Stimulated activated CD8-positive, alpha-beta memory T cell treated with anti-CD3 and anti-CD28 coated beads, Interleukin-15, amount 100 ng/mL, for 1 hour (primary cell): ENCODE measurements around the gene PSME2.
A peak's percentile ranks its signal among the peaks of the same experiment; 100 is the strongest.
"Not testable (repeated sequence)": the region's sequence is repeated elsewhere in the genome, so short reads cannot be mapped to it uniquely, and the experiment has no call there.

Source experiments
- DNase-seq: peaks from one replicate; pipeline ENCODE4 v3.0.0-alpha.2; 2020; ENCODE audit warnings: low read depth

Gene PSME2

DNA sequence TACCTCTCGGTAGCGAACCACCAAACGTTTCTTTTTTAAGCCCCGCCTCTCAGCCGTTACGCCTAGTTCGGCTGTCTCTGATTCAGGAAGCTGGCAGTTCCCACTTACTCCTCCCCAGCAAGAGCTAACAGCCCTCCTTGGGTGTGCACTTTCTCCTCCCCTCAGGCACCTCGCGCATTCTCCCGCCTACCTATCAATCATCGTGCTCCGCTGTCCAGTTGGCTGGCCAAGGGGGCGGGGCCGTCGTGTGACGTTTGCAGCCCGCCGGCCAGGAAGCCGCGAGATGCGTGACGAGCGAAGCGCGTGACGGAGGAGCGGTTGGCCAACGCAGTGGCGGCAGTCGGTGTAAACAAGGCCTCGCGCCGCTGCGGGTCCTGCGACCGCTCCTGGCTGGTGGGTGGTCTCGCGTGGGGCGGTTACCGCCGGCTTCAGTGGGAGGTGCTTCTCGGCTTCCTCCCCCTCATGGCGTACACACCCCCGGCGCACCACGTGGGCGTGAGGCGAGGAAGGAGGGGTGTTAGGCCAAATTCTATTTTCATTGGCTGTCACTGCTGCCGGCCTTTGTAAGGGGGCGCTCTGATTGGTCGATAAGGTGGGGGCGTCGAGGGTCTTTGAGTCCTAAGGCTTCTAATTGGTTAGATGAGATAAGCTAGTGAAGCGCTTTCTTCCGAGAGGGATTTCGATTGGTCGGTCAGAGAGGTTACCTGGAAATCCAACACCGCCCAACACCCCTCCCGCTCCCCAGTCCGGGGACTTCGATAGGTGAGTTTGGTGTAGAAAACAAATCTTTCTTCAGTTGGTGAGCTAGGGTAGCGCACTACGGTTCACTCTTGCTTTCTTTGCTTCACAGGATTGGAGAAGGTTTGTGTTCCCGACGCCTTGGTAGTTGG is 31.6 kb downstream of the PSME2 start, which contains the start of the genes DCAF11 and NRL:
Gene DCAF11, plus strand, starts transcription at position 246 of the 890 bp plus-strand sequence. CDS start 818 bp downstream, outside the sequence.
Gene NRL, minus strand, starts transcription at position 418 of the 890 bp plus-strand sequence. CDS start 32,101 bp downstream, outside the sequence.
- peak; percentile 94 for DNase-seq

DNA sequence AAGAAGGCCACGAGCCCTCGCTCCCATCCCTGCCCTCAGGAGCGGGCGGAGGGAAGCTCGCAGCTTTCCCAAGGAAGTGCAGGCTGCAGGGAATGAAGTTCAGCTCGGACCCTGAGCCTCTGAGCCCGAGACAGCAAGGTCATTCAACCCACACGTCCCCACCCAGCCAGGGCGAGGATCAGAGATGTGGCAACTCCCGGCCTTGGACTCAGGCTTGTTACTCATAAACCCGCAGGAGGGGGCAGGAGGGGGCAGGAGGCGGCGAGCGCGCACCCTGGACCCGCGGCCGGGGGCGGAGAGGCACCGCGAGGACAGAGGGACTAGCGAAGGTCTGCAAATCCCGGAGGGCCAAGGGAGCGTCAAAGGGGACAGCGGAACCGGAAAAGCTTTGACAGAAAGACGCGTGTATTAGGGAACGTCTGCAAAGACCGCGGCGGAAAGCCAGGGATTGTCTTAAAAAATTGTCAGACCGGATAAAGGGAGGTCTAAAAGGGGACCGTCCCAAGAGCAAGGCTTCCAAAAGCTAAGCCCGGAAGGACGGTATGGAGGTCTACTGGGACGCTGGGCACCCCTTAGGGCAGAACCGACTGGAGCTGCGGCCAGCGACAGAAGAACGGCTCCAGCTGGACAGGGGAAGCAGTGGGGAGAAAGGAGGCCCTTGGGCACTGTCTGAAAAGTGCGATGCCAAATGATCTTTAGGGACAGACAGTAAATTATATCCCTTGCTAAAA is 32.4 kb downstream of the PSME2 start:
- DNase-seq = peak; percentile 52

DNA sequence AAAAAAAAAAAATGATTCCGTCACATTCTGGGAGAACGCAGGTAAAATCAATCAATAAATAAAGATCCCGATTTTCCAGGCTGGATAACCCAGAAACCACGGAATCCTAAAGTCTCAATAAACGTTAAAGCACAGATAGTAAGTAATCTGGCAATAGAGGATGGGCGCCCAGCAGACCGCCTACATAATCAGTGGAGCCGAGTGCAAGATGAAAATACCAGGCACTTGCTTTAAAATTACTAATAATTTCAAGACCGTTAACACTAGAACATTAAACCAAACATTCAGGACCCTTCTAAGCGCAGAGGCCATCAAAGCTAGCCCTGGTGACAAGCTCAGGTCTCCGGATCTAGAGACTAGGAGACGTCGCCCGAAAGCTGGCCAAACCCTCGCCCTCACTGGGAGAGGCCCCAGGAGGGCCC is 33.0 kb downstream of the PSME2 start:
- no peak for DNase-seq

GRCh38 chr14:24110523-24110922 is 35.9 kb downstream of the PSME2 start:
- DNase-seq = no peak

- no peak for DNase-seq
Observed at GRCh38 chr14:24110060-24110459, 36.4 kb downstream of the PSME2 start.

DNA sequence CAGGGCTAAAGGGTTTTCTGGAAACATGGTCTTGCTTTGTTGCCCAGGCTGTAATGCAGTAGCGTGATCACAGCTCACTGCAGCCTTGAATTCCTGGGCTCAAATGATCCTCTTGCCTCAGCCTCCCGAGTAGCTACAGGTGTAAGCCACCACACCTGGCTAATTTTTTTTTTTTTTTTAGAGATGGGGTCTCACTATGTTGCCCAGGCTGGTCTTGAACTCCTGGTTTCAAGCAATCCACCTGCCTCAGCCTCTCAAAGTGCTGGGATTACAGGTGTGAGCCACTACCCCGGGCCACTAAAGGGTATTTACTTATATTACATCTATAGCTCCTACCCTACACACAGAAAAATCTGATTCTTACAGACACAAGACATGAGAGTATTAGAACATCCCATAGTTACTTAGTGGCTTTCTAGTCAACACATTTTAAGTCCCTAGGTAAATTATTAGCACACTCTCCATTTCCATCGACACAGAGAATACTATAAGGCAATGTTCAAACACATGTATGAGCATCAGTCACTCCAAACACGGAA is 38.0 kb downstream of the PSME2 start:
- no peak for DNase-seq

DNA sequence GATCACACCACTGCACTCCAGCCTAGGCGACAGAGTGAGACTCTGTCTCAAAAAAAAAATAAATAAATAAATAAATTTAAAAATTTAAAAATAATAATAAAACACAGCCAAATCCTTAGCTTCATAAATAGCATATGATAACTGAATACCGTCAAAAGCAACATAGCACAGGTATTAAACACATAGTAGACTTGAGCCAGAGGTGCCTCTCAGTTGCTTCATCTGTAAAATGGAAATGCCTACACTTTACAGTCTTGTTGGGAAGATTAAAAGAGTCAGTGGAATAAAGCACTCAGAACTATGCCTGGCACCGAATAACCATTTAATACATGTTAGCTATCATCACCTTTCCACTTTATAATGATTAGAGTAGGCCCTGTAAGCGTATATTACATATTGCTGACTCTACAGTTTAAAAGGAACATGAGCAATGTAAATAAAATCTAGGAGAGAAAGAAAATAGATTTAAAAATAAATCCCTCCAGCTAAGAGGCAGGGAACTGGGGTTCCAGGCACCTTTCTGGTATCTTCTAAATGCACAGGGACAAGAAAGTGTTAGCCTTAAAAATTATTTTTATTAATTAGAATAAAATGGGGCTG is 39.6 kb downstream of the PSME2 start:
- no peak for DNase-seq

DNA sequence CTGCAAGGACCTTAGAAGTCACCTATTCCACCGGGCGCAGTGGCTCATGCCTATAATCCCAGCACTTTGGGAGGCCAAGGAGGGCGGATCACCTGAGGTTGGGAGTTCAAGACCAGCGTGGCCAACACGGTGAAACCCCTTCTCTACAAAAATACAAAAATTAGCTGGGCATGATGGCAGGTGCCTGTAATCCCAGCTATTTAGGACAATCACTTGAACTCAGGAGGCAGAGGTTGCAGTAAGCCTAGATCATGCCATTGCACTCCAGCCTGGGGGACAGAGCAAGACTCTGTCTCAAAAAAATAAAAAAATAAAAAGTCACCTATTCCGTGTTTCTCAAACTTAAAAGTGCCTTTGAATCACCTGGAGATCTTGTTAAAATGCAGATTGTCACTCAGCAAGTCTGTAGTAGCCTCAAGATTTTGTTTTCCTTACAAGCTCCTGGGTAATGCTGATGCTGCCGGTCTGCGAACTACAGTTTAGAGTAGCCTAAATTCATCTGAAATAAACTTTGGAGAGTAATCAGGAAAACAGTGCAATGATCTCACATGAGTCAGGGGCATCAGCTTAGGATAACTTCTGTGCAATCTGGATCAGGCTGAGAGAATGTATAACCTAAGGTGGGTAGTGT is 40.7 kb downstream of the PSME2 start:
- not testable (repeated sequence) for DNase-seq

- no peak for DNase-seq
Observed at GRCh38 chr14:24103451-24103850, 43.0 kb downstream of the PSME2 start.

DNA sequence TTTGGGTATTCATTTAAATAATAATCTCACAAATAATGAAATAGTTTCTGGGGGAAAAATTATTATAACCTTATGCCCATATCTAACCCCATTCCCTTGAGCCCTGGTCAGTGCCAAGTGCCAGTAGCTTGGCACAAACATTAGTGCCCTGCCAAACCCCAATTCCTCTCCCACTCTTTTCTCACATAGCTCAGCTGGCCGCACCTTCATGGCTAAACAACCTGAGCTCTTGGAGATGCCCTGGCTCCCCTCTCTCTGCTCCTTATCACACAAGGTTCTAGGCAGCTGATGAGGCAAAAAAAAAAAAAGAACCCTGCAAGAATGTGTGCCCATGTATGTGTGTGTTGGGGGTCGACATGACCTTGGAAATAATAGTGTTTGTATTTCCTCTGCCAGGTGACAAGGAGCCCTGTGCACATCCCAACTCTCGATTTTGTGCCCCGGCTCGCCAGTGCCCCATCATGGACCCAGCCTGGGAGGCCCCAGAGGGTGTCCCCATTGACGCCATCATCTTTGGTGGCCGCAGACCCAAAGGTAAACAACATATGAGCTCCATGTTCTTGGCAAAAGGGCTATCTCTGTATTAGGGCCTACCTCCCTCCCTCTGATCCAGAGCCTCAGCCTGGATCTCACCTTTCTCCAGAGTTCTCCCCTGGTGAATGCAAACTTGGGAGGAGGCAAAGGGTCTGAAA is 43.9 kb downstream of the PSME2 start:
- no peak for DNase-seq

DNA sequence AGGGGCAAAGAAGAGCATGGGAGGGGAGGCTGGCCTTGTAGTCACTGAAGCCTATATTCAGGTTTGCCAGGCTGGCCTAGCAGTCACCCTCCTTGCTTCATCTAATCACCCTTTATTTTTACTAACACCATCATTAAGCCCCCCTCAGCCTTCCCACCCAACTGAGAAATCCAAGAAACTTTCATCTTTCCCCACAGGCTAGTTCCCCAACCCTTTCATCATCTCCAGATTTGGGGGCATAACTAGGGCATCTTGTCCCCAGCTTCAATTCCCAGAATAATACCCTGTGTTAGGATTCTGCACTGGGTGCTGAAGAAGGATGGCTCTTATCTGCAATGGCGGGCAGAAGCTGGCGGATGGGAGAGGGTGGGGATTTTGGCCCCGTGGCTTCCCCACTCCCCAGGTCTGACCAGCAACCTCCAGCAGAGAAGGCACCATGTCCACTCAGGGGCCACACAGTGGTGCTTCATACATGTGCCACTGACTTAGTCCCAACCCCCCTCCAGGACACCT is 45.4 kb downstream of the PSME2 start:
- no peak for DNase-seq

GRCh38 chr14:24100197-24100981 is 46.0 kb downstream of the PSME2 start:
- no peak for DNase-seq

GRCh38 chr14:24098927-24099813 is 47.2 kb downstream of the PSME2 start:
- DNase-seq = no peak

DNA sequence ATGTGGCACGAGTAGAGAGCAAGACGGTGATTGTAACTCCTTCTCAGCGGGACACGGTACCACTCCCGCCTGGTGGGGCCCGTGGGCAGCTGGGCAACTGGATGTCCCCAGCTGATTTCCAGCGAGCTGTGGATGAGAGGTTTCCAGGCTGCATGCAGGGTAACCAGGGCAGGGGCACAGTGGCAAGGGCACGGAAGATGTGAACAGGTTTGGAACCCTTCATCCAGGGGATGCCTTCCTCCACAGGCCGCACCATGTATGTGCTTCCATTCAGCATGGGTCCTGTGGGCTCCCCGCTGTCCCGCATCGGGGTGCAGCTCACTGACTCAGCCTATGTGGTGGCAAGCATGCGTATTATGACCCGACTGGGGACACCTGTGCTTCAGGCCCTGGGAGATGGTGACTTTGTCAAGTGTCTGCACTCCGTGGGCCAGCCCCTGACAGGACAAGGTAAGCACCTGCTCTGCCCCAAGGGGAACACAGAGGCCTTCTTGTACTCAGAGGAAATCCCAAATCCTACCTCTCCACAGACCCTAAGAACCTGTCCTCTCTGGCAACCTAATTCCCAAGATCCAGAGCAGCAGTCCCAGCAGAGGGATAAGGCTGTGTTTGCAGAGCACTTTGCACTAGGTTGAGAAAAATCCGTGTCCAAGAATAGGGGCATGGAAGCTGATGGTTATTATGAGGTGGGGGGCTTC is 48.0 kb downstream of the PSME2 start:
- no peak for DNase-seq

DNA sequence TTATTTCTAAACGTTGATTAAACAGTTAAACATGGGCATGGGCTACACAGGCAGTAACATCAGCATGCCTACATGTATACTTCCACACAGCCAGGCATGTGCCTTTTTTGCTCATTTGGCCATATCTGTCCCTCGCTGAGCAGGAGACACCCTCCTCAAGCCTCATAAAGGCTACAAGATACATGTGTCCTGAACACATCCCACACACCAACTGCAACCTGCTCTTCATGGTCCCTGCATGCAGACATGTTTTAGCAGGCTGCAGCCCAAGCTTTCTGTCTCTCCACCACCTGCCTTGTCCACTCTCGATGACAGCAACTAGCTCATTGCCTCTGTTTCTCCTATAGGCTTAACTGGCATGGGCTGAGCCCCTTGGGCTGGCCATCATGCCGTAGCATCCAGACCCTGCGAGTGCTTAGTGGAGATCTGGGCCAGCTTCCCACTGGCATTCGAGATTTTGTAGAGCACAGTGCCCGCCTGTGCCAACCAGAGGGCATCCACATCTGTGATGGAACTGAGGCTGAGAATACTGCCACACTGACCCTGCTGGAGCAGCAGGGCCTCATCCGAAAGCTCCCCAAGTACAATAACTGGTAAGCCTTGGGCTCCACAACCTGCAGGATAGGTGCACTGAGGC is 49.7 kb downstream of the PSME2 start:
- DNase-seq = no peak

DNA sequence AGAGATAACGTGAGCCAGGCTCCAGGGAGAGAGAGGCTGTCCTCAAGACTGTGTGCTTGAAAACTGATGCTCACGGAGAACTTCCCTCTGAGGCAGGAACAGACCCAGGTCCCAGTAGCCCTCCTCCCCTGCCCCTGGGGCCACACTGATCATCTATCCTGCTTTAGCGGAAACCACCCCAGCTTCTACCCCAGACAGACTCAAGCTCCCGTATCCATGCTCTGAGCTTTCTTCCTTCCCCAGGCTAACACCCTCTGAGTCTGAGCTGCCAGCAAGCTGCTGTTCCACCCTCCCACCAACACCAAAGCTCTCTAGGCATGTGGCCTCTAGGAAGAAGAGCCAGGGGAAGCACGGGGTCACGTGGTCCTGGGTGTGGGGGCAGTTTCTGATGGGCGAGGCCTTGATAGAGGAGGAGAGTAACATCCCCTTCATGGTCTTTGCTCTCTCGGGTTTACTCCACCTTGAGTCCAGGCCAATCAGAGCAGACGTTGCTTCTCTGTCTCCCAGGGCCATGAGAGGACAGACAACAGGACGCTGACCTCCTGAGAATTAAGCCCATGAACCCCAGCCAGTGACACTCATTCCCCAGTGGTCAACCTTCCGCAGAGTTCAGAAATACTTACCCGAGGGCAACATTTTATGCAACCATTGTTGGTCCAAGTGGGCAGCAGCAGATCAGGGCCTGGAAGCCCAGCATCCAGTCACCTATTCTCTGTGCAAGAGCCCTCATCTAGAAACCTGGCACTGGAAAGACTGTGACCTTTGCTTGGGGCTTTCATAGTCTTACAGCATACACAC is 50.9 kb downstream of the PSME2 start:
- DNase-seq = no peak

- no peak for DNase-seq
Observed at GRCh38 chr14:24094841-24095270, 51.6 kb downstream of the PSME2 start.
